NT2/D1 (cell line): ENCODE measurements around the gene MRTFB.
"Not testable (repeated sequence)": the region's sequence is repeated elsewhere in the genome, so short reads cannot be mapped to it uniquely, and the experiment has no call there.

Source experiments
- DNase-seq: peaks from one replicate; pipeline ENCODE4 v3.0.0-alpha.2; 2011; ENCODE audit warnings: low read depth, low spot score
- H3K27me3 ChIP-seq: 2 replicates; pipeline ENCODE4 v1.6.0; 2011; ENCODE audit warnings: mild to moderate bottlenecking; ENCODE audit not compliant: insufficient read length, insufficient read depth
- H3K36me3 ChIP-seq: 2 replicates; pipeline ENCODE4 v1.6.1; 2011; ENCODE audit warnings: mild to moderate bottlenecking, low read length, mixed read lengths; ENCODE audit not compliant: insufficient read depth, insufficient read length
- H3K4me1 ChIP-seq: 2 replicates; pipeline ENCODE4 v1.5.1; 2011; ENCODE audit not compliant: insufficient read depth, insufficient read length
- H3K4me3 ChIP-seq: 2 replicates; pipeline ENCODE4 v1.5.1; 2011; ENCODE audit warnings: low read depth; ENCODE audit not compliant: insufficient read length
- H3K9ac ChIP-seq: 2 replicates; pipeline ENCODE4 v1.6.0; 2011; ENCODE audit warnings: low read depth; ENCODE audit not compliant: insufficient read length
- H3K9me3 ChIP-seq: 2 replicates; pipeline ENCODE4 v1.5.1; 2011; ENCODE audit warnings: mild to moderate bottlenecking, low read length; ENCODE audit not compliant: insufficient read depth
- SUZ12 ChIP-seq: IDR thresholded peaks from 2 replicates; pipeline ENCODE4 v1.6.1; 2011; ENCODE audit not compliant: insufficient read length, insufficient read depth; ENCODE audit errors: extremely low read depth
- YY1 ChIP-seq: IDR thresholded peaks from 2 replicates; pipeline ENCODE4 v1.6.1; 2011; ENCODE audit not compliant: insufficient read length, insufficient read depth
- ZNF274 ChIP-seq: IDR thresholded peaks from 2 replicates; pipeline ENCODE4 v1.6.1; 2011; ENCODE audit warnings: mild to moderate bottlenecking, low read depth, low read length

The MRTFB gene

GRCh38 chr16:14035092-14035491, 36.0 kb upstream of the MRTFB start:
- no peak overlapping the region for H3K9ac ChIP-seq
- no peaks in the 10 kb centered on the region for H3K4me1 ChIP-seq
- TF ChIP-seq SUZ12 (no peak), YY1 (no peak), ZNF274 (no peak)
- no peak overlapping the region for H3K4me3 ChIP-seq
- no peaks in the 10 kb centered on the region for H3K9me3 ChIP-seq
- no peaks in the 10 kb centered on the region for H3K27me3 ChIP-seq
- no peak for DNase-seq
- no peaks in the 10 kb centered on the region for H3K36me3 ChIP-seq

- Histone ChIP-seq H3K4me3 (no peak overlapping the region), H3K4me1 (no peaks in the 10 kb centered on the region), H3K9ac (no peak overlapping the region), H3K36me3 (no peaks in the 10 kb centered on the region), H3K9me3 (no peaks in the 10 kb centered on the region), H3K27me3 (no peaks in the 10 kb centered on the region)
- DNase-seq = no peak
- no peak for TF ChIP-seq ZNF274
- no peak for TF ChIP-seq YY1
- no peak for TF ChIP-seq SUZ12
Measured at GRCh38 chr16:14036889-14037288, 34.2 kb upstream of the MRTFB start.

GRCh38 chr16:14037960-14038359, 33.2 kb upstream of the MRTFB start:
- H3K9me3 ChIP-seq = no peaks in the 10 kb centered on the region
- TF ChIP-seq YY1 (no peak), ZNF274 (no peak), SUZ12 (no peak)

GRCh38 chr16:14041164-14041563, 30.0 kb upstream of the MRTFB start:
- no peak for DNase-seq
- Histone ChIP-seq H3K4me1 (peaks cover 4% of the 10 kb centered on the region), H3K9me3 (no peaks in the 10 kb centered on the region), H3K9ac (no peak overlapping the region), H3K36me3 (no peaks in the 10 kb centered on the region), H3K4me3 (no peak overlapping the region), H3K27me3 (no peaks in the 10 kb centered on the region)
- no peak for TF ChIP-seq SUZ12

More at GRCh38 chr16:14037960-14038359, 33.2 kb upstream of the MRTFB start:
- no peak for DNase-seq
- no peaks in the 10 kb centered on the region for H3K4me1 ChIP-seq
- H3K4me3 ChIP-seq = no peak overlapping the region
- H3K36me3 ChIP-seq = no peaks in the 10 kb centered on the region
- H3K9ac ChIP-seq = no peak overlapping the region
- H3K27me3 ChIP-seq = no peaks in the 10 kb centered on the region

GRCh38 chr16:14042706-14043105, 28.4 kb upstream of the MRTFB start:
- no peak for DNase-seq
- Histone ChIP-seq H3K9me3 (no peaks in the 10 kb centered on the region; the same call in 1 of the 2 replicates), H3K9ac (no peak overlapping the region), H3K4me1 (peaks cover 4% of the 10 kb centered on the region), H3K27me3 (no peaks in the 10 kb centered on the region), H3K36me3 (no peaks in the 10 kb centered on the region), H3K4me3 (no peak overlapping the region)
- TF ChIP-seq ZNF274 (no peak), SUZ12 (no peak), YY1 (no peak)

- Histone ChIP-seq H3K27me3 (no peaks in the 10 kb centered on the region), H3K36me3 (no peaks in the 10 kb centered on the region), H3K4me1 (peaks cover 4% of the 10 kb centered on the region), H3K9ac (no peak overlapping the region), H3K4me3 (no peak overlapping the region), H3K9me3 (no peaks in the 10 kb centered on the region; the same call in 1 of the 2 replicates)
- TF ChIP-seq SUZ12 (no peak), ZNF274 (no peak), YY1 (no peak)
- no peak for DNase-seq
Measured at GRCh38 chr16:14043278-14043677, 27.8 kb upstream of the MRTFB start.

- no peak for TF ChIP-seq YY1
- TF ChIP-seq ZNF274 = no peak
- no peak for TF ChIP-seq SUZ12
- no peak overlapping the region for H3K9ac ChIP-seq
Measured at GRCh38 chr16:14043793-14044192, 27.3 kb upstream of the MRTFB start.

GRCh38 chr16:14047121-14047859, 23.8 kb upstream of the MRTFB start:
- not testable (repeated sequence) for H3K4me3 ChIP-seq, H3K27me3 ChIP-seq, H3K9ac ChIP-seq, DNase-seq, H3K9me3 ChIP-seq, H3K4me1 ChIP-seq, H3K36me3 ChIP-seq

More at GRCh38 chr16:14043793-14044192, 27.3 kb upstream of the MRTFB start:
- H3K36me3 ChIP-seq = no peaks in the 10 kb centered on the region
- H3K4me1 ChIP-seq = peaks cover 4% of the 10 kb centered on the region
- DNase-seq = no peak
- no peaks in the 10 kb centered on the region for H3K27me3 ChIP-seq
- H3K9me3 ChIP-seq = no peaks in the 10 kb centered on the region; the same call in 1 of the 2 replicates
- H3K4me3 ChIP-seq = no peak overlapping the region
